HG03460 (cell line): ENCODE measurements around the gene KRT86.
"Not testable (repeated sequence)": the region's sequence is repeated elsewhere in the genome, so short reads cannot be mapped to it uniquely, and the experiment has no call there.

Source experiments
- ATAC-seq: cut with Tn5 transposase; IDR thresholded peaks from one replicate; pipeline ENCODE4 v1.9.1; 2021; ENCODE audit not compliant: unreplicated experiment

KRT86 gene

GRCh38 chr12:52238916-52239646 is 35.4 kb upstream of the KRT86 start:
- no peak for ATAC-seq

- ATAC-seq: no peak
Observed at GRCh38 chr12:52239767-52240166, 34.7 kb upstream of the KRT86 start.

DNA sequence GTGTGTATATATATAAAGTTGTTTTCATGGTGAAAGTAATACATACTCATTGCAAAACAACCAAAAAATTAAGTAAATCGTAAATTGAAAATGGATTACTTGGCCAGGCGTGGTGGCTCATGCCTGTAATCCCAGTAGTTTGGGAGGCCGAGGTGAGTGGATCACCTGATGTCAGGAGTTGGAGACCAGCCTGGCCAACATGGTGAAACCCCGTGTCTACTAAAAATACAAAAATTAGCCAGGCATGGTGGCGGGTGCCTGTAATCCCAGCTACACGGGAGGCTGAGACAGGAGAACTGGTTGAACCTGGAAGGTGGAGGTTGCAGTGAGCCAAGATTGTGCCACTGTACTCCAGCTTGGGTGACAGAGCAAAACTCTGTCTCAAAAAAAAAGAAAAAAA is 34.2 kb upstream of the KRT86 start:
- ATAC-seq: not testable (repeated sequence)

- ATAC-seq: no peak
Observed at GRCh38 chr12:52241205-52241842, 33.1 kb upstream of the KRT86 start.

GRCh38 chr12:52242442-52243258 is 31.8 kb upstream of the KRT86 start:
- no peak for ATAC-seq

DNA sequence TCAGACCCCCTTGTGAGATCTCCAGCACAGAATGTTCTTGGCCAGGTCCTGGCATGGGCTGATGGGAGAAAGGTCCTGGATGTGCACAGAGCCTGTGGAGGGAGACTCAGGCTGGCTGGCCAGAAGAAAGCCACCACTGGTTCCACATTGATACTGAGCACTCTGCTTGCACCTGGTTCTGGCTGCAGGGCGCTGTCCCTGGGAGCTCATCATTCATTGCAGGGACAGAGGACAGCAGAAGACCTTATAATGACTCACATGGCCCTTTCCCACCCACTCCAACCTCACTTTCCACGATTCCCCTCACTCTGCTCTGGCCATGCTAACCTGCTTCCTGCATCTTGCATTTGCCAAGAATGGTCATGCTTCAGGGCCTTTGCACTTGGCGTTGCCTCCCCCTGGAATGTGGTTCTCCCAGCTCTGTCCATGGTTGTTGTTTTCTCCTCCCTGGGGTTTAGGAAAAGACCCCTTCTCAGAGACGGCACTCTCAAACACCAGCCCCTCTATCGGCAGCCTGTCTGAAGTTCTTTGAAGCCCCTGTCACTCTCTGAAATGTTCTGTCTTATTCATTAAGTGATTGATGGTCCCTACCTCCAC is 31.1 kb upstream of the KRT86 start:
- no peak for ATAC-seq

GRCh38 chr12:52243856-52244614 is 30.4 kb upstream of the KRT86 start:
- ATAC-seq: peak; percentile 93

DNA sequence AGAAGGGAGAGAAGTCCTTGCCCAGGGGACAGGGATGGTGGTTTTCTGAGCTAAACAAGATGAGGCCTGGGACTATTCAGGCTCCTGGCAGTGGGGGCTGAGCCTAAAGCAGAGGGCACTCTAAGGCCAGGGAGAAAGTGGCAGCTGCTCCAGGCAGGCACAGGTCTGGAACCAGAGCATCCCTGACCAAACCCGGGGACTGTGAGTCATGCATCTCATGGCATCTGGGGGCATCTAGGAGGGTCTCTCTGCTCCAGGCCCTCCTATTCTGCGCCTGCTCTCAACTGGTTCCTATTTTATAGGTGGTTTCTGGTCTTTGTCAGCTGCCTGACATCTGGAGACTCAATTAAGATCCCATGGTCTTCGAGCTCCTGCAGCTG is 29.8 kb upstream of the KRT86 start:
- peak; percentile 8 for ATAC-seq

DNA sequence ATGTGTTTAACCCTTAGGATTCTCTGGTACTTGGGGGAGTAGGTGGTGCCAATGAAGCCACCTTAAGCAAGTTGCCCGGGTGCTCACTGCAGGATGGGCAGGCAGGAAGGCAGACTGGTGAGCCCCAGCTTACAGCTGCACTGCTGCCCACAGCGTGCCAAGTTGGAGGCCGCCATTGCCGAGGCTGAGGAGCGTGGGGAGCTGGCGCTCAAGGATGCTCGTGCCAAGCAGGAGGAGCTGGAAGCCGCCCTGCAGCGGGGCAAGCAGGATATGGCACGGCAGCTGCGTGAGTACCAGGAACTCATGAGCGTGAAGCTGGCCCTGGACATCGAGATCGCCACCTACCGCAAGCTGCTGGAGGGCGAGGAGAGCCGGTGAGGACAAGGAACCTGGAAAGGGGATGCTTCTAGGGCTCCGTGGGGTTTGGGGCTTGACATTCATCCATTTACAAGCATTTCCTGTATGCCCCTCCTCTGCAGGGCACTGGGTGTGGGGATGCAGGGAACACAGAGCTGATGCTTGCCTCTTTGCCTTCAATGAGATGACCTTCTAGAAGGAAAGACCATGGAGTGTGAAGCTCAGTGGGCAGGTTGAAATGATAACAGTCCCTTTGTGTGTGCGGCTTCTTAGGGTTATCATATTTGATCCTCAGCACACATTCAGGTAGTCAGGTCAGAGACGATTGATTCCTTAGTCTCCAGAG is 29.0 kb upstream of the KRT86 start:
- ATAC-seq: no peak

DNA sequence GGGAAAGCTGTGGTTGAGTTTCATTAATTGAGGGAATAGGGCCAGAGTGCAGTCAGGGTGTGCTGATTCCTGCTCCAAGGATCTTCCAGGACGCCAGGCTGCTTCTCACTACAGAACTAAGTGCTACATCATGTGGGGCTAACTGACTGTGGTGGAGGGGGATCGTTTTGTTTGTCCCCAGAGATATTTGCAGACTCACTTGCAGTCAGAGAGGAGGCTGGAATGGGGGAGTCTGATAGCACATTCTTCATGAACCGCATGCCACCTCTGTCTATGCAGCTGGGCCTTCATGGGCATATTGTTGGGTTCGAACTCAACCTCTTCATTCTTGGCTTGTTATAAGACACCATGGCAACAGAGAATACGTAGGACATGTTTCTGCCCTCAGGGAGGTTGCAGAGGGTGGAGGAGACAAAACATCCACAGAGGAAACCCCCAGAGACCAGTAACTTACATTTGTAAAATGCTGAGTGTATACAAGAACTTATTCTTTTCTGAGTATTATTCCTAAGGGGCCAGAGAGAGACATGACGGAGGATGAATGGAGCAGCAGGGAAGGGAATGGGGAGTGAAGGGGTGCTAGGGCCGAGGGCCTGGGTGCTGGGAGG is 28.4 kb upstream of the KRT86 start:
- ATAC-seq: no peak

DNA sequence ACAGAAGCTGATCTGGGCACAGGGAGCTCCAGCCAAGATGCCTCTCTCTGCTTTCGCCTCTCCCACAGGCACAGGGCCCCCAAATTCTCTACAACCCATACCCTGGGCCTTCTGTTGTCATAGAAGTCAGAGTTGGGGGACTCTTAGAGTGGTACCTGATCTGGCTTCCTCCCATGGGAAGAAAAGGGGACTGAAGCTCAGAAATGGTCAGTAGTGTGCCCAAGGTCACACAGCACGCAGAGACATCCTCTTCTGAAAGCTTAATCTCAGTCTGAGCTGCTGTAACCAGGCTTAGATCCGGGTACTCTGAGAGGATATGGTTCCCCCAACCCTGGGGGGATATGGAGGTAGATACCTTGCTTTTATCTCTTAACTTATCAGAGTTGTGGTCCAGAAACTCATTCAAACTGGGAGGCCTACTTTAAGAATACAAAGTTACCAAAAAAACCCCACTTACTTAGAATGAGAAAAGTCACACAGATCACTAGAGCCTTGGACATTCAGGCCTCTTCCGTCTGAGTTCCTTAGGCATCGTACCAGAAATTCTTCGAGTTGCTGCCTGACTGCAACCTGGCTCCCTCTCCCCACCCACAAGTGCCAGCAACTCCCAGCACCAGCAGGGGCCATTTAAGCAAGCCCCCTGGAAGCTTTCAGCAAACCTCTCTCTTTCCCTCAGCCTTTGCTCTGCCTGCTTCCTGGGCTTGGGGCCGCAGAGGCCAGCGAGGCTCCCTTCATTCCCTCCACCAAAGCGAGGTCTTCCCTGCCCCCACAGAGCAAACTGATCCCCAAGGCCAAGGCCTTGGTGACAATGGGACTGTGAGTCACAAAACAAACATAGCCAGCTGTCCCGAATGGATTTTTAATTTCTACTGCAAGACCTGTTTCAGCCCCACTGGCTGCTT is 27.5 kb upstream of the KRT86 start:
- ATAC-seq: no peak

DNA sequence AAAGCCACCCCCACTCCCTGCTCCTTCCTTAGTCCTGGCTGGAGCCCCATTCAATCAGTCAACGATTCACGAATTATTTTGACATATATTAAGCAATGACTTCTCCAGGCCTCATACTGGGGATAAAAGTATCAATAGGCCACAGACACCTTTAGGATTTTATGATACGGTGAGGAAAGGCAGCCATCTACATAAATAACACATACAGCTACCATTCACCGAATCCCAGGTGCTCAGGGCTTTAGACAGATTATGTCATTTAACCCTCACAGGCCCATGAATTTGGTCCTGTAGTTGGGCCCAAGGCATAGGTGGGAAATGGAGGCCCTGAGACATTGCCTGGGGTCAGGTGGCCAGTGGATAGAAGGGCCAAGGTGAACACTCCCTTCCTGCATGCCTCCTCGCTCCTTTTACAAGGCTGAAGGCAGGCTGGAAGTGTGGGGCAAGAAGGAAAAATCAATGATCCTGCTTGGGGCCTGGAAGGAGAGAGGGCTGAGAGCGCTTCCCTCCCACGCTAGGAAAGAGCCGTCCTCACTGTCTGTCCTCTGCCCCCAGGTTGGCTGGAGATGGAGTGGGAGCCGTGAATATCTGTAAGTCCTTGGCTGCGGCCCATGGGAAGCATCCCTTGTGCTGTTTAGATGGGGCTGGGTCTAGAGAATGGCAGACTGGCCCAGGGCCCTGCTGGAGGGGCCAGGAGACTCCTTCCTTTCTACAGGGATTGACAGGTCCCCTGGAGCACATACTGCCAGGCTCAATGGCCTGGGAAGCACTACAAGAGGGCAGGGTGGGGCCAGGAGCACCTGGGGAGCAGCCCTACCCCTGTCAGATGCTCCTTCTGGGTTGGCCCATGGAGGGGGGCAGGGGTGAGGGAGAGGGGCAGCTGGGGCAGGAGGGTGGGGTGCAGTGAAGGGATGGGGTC is 26.6 kb upstream of the KRT86 start:
- no peak for ATAC-seq

GRCh38 chr12:52248541-52249461 is 25.6 kb upstream of the KRT86 start:
- ATAC-seq: no peak

DNA sequence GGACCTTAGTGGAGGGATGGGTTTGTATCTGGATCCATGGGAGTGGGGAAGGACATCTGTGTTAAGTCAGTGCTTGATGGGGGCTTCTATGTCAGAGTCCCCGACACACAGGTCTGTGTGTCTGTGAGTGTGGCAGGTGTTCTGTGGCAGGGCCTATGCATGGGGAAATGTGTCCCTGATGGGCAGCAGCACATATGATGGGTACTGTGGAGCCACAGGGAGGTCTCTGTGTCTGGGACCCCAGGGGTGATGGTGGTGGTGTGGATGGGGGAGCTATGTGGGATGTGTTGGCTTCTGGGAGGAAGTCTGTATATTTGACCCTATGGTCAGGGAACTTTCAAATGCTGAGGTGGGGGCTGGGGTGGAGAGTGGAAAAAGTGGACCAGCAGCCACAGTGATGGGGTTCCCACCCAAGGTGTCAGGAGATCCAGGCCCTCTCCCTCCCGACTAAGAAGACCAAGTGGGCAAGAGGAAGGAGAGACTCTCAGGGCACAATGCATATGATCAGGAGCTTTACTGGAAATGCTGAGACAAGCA is 24.9 kb upstream of the KRT86 start:
- no peak for ATAC-seq

DNA sequence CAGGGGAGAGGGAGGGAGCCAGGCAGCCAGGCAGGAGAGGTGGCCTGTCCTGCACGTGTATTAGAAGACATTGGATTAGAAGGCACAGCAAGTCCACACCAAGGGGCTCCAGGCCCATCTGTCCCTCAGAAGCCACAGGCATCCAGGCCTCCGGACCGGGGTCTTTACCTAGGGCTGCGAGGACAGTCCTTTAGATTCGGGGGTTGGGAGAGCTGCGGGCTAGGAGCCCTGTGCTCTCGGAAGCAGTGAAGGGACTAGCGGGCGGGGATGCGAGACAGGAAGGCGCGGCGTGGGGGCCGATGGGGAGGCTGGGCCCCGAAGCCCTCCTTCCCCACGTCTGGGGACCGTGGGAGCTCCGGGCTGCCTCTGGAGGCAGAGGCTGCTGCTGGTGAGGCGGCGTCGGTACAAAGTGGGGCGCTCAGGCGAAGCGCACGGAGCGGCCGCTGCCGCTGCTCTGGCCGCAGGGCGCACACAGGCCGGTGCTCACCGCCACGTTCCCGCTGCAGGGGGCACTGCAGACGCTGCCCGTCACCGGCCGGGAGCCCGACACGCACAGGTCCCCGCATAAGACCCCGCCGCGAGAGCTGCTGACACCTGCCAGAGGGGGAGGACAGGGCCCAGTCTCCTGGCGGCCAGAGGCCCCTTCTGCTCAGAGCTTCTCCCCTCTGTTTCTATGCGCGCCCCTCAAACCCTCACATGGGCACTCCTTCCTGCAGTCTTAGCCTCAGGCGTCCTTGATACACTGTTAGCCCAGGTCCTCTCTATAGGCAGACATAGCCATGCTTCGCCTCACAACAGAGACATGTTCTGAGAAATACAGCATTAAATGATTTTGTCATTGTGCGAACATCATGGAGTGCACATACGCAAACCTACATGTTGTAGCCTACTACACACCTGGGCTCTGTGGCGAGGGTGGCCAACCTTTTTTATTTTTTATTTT is 24.1 kb upstream of the KRT86 start:
- no peak for ATAC-seq
